Esophagus squamous epithelium (tissue), 5 donors: ENCODE data around the gene EEPD1. TPM values are rescaled to one million over a fixed set of nuclear protein-coding genes. Genes with fewer than 3 reads are reported as not detected.
"Not testable (repeated sequence)": the region's sequence is repeated elsewhere in the genome, so short reads cannot be mapped to it uniquely, and the experiment has no call there.

Experiments used
- DNase-seq: peaks from one replicate; lab custom pipeline; 2025; lab: John Stamatoyannopoulos, UW
- H3K27ac ChIP-seq, 4 donors: fragments of 200-600 bp; sonication (generic); one replicate each; pipeline ENCODE4 v1.5.1; 2016 to 2019; ENCODE audit warnings: mild to moderate bottlenecking in 1 of 4
- H3K27me3 ChIP-seq, 4 donors: fragments of 200-600 bp; sonication (generic); 1 replicate in 3 of 4; 2 replicates in 1 of 4; pipeline versions ENCODE4 v1.5.1 to v1.6.0; 2017 to 2021; ENCODE audit warnings: antibody characterized with exemption in 1 of 4
- H3K36me3 ChIP-seq, 3 donors: fragments of 200-600 bp; sonication (generic); one replicate each; pipeline ENCODE4 v1.5.1; 2016 to 2019
- H3K4me1 ChIP-seq, 3 donors: fragments of 200-600 bp; sonication (generic); one replicate each; pipeline ENCODE4 v1.5.1; 2017 to 2019
- H3K4me3 ChIP-seq, 4 donors: fragments of 200-600 bp; sonication (generic); 1 replicate in 3 of 4; 2 replicates in 1 of 4; pipeline ENCODE4 v1.5.1; 2016 to 2019; ENCODE audit warnings: mild to moderate bottlenecking in 2 of 4, moderate library complexity in 1 of 4
- H3K9me3 ChIP-seq, 3 donors: fragments of 200-600 bp; sonication (generic); one replicate each; pipeline ENCODE4 v1.5.1; 2016 to 2019
- CTCF ChIP-seq, 6 experiments: fragments of 450-650 bp in 4 of 6; fragments of 200-600 bp in 2 of 6; sonication (generic) in 2 of 6; IDR thresholded peaks; one replicate each; pipeline ENCODE4 v1.5.1; 2016 to 2019; ENCODE audit warnings: antibody characterized with exemption in 6 of 6, mild to moderate bottlenecking in 4 of 6, moderate library complexity in 4 of 6
- POLR2A ChIP-seq, 4 donors: fragments of 450-650 bp; IDR thresholded peaks; one replicate each; pipeline ENCODE4 v1.6.1; 2017; ENCODE audit warnings: antibody characterized with exemption in 4 of 4, mild to moderate bottlenecking in 4 of 4, moderate library complexity in 3 of 4
- WGBS, 2 donors: methylation state at CpG; one replicate each; pipeline ENCODE4 v1.1.5; 2018; 5-methylcytosine and 5-hydroxymethylcytosine counted together
- intact Hi-C: fragments of 100-400 bp; cut with DNase I; formaldehyde crosslinking; loops from one replicate; pipeline ENCODE4 v1.15.0; 2022
- total RNA-seq, 4 donors: library from RNA; depleted of rRNA; stranded (reverse); fragments of >200 nt; gene quantifications; one replicate each; pipeline ENCODE4 v1.1.0, GENCODE V29; 2016
- donor health status: DM: yes; HTN: yes; CAD: no.

Gene EEPD1
- total RNA-seq, result 10 to 100 TPM in 1 of 4 donors, 1 to 10 TPM in 3; 2.3 to 10.2 (median 4.8) TPM

- intact Hi-C loops, result no loop called here
- peak; percentile 97 for DNase-seq
- no peaks in the 10 kb centered on the region for H3K27me3 ChIP-seq
- H3K4me3 ChIP-seq, result peak within 1 kb of the TSS; percentile 61 to 89 (median 76)
- H3K27ac ChIP-seq, result peak within 1 kb of the TSS; percentile 83 to 91 (median 88)
- 0% methylated on average over 9 to 16 of the region's 88 CpGs for WGBS, 2 donors
- peaks cover 0 to 5% (median 0%) of the 10 kb centered on the region in 3 donors for H3K9me3 ChIP-seq
- no peak for TF ChIP-seq CTCF (IDR thresholded peaks at IDR 0.05)
- peak in 3 of 4 donors; percentile 34 to 86 (median 82) for TF ChIP-seq POLR2A (IDR thresholded peaks at IDR 0.05)
- no peaks in the 10 kb centered on the region for H3K36me3 ChIP-seq
- H3K4me1 ChIP-seq, result peaks cover 38 to 56% (median 40%) of the 10 kb centered on the region in 3 donors
Measured at GRCh38 chr7:36152756-36153570, at the start of gene EEPD1. EEPD1 (plus strand) TSS chr7:36153254; CDS start chr7:36154325, 1,071 bp downstream.

DNA sequence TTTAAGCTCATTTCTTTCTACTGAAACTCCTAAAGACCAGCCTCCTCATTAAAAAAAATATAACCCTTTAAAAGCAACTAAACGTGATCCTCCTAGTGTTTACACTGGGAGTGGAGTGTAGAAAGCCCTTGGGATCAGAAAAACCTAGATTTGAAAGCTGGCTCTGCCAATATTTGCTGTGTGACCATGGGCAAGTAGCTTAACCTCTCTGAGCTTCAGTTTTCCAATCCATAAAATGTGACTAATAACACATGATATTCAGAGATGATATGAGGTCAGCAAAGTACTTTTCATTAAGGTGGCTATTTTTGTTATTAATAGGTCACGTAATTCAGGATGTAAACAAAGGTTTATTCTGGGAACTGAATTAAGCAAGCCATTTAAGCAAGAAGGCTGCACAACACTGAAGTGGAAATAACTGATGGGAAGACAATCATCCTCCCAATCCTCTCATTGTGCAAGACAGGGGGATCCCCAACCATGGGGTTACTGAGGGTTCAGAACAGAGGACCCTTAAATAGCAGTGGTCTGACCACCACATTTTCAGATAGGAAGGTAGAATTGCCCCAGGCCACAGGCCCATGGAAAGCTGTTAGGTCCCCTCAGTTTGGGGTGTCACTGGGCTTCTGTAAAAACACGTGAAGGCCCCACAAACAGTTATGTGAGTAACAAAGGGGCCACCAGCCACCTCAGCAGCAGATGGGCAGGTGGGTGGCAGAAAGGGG lies 49.1 kb upstream of the EEPD1 start:
- no peak overlapping the region for H3K27ac ChIP-seq
- intact Hi-C loops, result no loop called here
- H3K4me3 ChIP-seq, result no peak overlapping the region
- no peak for DNase-seq
- no peaks in the 10 kb centered on the region for H3K36me3 ChIP-seq
- no peaks in the 10 kb centered on the region for H3K27me3 ChIP-seq
- no peak for TF ChIP-seq POLR2A (IDR thresholded peaks at IDR 0.05)
- TF ChIP-seq CTCF (IDR thresholded peaks at IDR 0.05), result no peak
- 33 to 55% methylated on average over 3 of the region's 3 CpGs for WGBS, 2 donors
- peaks cover 0 to 3% (median 0%) of the 10 kb centered on the region in 3 donors for H3K4me1 ChIP-seq
- no peaks in the 10 kb centered on the region for H3K9me3 ChIP-seq

DNA sequence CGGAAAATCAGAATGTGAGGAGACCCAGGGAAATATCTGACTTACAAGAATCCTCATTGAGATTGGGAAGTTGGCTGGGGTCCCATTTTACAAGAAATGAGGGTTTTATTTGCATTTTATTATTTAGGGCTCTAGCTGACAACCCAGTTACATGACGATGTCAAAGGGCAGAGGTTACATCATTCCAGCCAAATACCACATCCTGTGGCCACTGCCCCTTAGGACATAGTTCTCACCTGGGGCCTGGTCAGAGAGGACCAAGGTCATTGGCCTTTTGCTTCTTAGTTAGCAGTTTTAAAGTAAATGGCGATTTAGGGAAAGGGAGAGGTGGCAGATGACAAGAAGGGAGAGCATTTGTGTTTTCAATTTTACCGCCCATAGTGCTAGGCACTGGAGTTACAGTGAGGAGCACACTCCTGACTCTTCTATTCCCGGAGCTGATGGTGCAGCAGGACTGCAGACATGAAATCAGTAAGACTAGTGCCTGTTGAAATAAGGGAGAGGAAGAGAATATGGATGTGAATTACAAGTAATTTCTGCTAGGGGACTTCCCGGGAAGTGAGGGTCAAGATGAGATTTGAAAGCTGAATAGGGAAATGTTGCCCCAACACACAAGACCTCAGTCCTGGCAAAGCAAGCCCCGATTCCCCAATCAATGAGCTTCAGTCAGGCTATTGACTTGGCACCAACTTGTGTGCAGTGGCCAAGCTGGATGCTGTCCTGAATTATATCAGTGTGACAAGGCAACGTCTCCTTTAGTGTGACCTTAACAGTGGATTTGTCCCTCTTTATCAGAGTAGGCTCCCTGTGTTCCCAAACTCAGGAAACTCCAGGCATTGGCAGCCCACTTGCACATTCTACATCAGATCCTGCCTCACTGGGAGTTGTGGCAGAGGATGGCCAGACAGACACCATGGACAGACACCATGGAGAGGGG lies 45.8 kb upstream of the EEPD1 start:
- H3K9me3 ChIP-seq, H3K36me3 ChIP-seq, intact Hi-C loops, DNase-seq, H3K27me3 ChIP-seq, H3K4me3 ChIP-seq, H3K27ac ChIP-seq: not testable (repeated sequence)
- 83 to 92% methylated on average over 6 to 8 of the region's 8 CpGs for WGBS, 2 donors
- H3K4me1 ChIP-seq, result peaks cover 0 to 16% (median 0%) of the 10 kb centered on the region in 3 donors

- Histone ChIP-seq H3K4me3 (no peak overlapping the region), H3K36me3 (no peaks in the 10 kb centered on the region), H3K9me3 (no peaks in the 10 kb centered on the region), H3K4me1 (peaks cover 0 to 16% (median 0%) of the 10 kb centered on the region in 3 donors), H3K27me3 (no peaks in the 10 kb centered on the region), H3K27ac (no peak overlapping the region)
- WGBS, 2 donors, result 68 to 74% methylated on average over 4 of the region's 4 CpGs
- intact Hi-C loops, result no loop called here
- TF ChIP-seq CTCF (IDR thresholded peaks at IDR 0.05) (no peak), POLR2A (IDR thresholded peaks at IDR 0.05) (no peak)
- DNase-seq, result no peak
Measured at GRCh38 chr7:36107926-36108631, 45.0 kb upstream of the EEPD1 start.
